ENCODE measurements around the gene GPD1L.

GPD1L gene

GRCh38 chr3:32140943-32141342 is 34.5 kb downstream of the GPD1L start:
- DNase-seq, result no peak

- peak in 1 of 2 experiments; percentile 9 for DNase-seq
These were observed 37.7 kb downstream of the GPD1L start for GRCh38 chr3:32143849-32144757.

GRCh38 chr3:32146746-32147211 is 40.4 kb downstream of the GPD1L start:
- DNase-seq, result no peak

GRCh38 chr3:32147509-32147908 is 41.1 kb downstream of the GPD1L start:
- no peak for DNase-seq

GRCh38 chr3:32147933-32148332 is 41.5 kb downstream of the GPD1L start:
- DNase-seq, result no peak

GRCh38 chr3:32148351-32148750 is 41.9 kb downstream of the GPD1L start:
- DNase-seq, result no peak

- DNase-seq, result no peak
These were observed 47.2 kb downstream of the GPD1L start for GRCh38 chr3:32153414-32154204.

GRCh38 chr3:32154205-32154579 is 47.8 kb downstream of the GPD1L start:
- DNase-seq, result no peak

GRCh38 chr3:32155117-32155516 is 48.7 kb downstream of the GPD1L start:
- DNase-seq, result no peak

GRCh38 chr3:32157600-32158264 is 51.3 kb downstream of the GPD1L start:
- DNase-seq, result no peak

- no peak for DNase-seq
These were observed 54.3 kb downstream of the GPD1L start for GRCh38 chr3:32160706-32161214.

- DNase-seq, result no peak
These were observed 59.0 kb downstream of the GPD1L start for GRCh38 chr3:32165442-32165841.

- DNase-seq, result no peak
These were observed 60.2 kb downstream of the GPD1L start for GRCh38 chr3:32166654-32167053.

- DNase-seq, result no peak
These were observed 66.0 kb downstream of the GPD1L start for GRCh38 chr3:32172420-32172819.

- DNase-seq, result no peak
These were observed 69.3 kb downstream of the GPD1L start for GRCh38 chr3:32175607-32176197.

- no peak for DNase-seq
These were observed 70.7 kb downstream of the GPD1L start for GRCh38 chr3:32176989-32177701.

GRCh38 chr3:32177702-32178198 is 71.3 kb downstream of the GPD1L start:
- DNase-seq, result no peak

- no peak for DNase-seq
These were observed 73.8 kb downstream of the GPD1L start for GRCh38 chr3:32180141-32180784.

- DNase-seq, result no peak
These were observed 74.9 kb downstream of the GPD1L start for GRCh38 chr3:32181365-32181764.

- no peak for DNase-seq
These were observed 75.4 kb downstream of the GPD1L start for GRCh38 chr3:32181796-32182195.

GRCh38 chr3:32184187-32184730 is 77.8 kb downstream of the GPD1L start:
- DNase-seq, result no peak
